H1 (cell line): ENCODE results near the gene GRM4.

ENCODE experiments used
- ATF2 ChIP-seq: IDR thresholded peaks from 2 replicates; pipeline ENCODE4 v1.6.1; 2012; ENCODE audit warnings: low read length, inconsistent platforms
- CBX5 ChIP-seq: fragments of 300-800, 300-1000 bp; sonication (generic); IDR thresholded peaks from 2 replicates; pipeline ENCODE4 v1.7.1; 2016; ENCODE audit warnings: antibody characterized with exemption, low read length, low read depth
- CHD2 ChIP-seq: IDR thresholded peaks from 2 replicates; pipeline ENCODE4 v1.6.1; 2012; ENCODE audit warnings: low read length, improper control_type of control experiment
- CTCF ChIP-seq, 3 experiments: IDR thresholded peaks; 1 replicate in 2 of 3; 2 replicates in 1 of 3; pipeline versions ENCODE4 v1.5.1 to v1.6.1; 2011; ENCODE audit warnings: low read length in 3 of 3, mild to moderate bottlenecking in 3 of 3, inconsistent platforms in 2 of 3, low read depth in 1 of 3, moderate library complexity in 1 of 3; ENCODE audit not compliant: insufficient read depth in 1 of 3; ENCODE audit errors: control extremely low read depth in 1 of 3
- NANOG ChIP-seq: IDR thresholded peaks from 2 replicates; pipeline ENCODE4 v1.6.1; 2011; ENCODE audit warnings: low read length, low read depth, mild to moderate bottlenecking, inconsistent platforms; ENCODE audit not compliant: insufficient read depth, poor library complexity, severe bottlenecking
- RAD21 ChIP-seq, 2 experiments: IDR thresholded peaks in 1 of 2; conservative IDR thresholded peaks in 1 of 2; 2 replicates each; pipeline ENCODE4 v1.6.1; 2011; ENCODE audit warnings: low read depth in 2 of 2, low read length in 2 of 2, improper control_type of control experiment in 1 of 2, inconsistent platforms in 1 of 2, mild to moderate bottlenecking in 1 of 2, moderate library complexity in 1 of 2
- SP4 ChIP-seq: IDR thresholded peaks from 2 replicates; pipeline ENCODE4 v1.6.1; 2012; ENCODE audit warnings: low read length, inconsistent platforms
- TCF12 ChIP-seq: IDR thresholded peaks from 2 replicates; pipeline ENCODE4 v1.6.1; 2011; ENCODE audit warnings: low read depth, mild to moderate bottlenecking, low read length

- no peak for TF ChIP-seq NANOG
- no peak for TF ChIP-seq CHD2
- no peak for TF ChIP-seq CBX5
- no peak for TF ChIP-seq RAD21 (IDR thresholded peaks at IDR 0.05 in 1 of 2, conservative IDR thresholded peaks at IDR 0.05 in 1 of 2; ENCODE audit: low read depth in 2 of 2, low read length in 2 of 2)
- no peak for TF ChIP-seq CTCF (IDR thresholded peaks at IDR 0.05; ENCODE audit: control extremely low read depth in 1 of 3, insufficient read depth in 1 of 3, low read depth in 1 of 3, low read length in 3 of 3)
- no peak for TF ChIP-seq ATF2
- no peak for TF ChIP-seq SP4
- no peak for TF ChIP-seq TCF12
These were observed 6.2 kb upstream of the GRM4 start for GRCh38 chr6:34152042-34152524.
